RWPE2 (cell line): Measurements from ENCODE around the gene NVL.

ENCODE experiments used
- ATAC-seq: fragments of 200-7000 bp; cut with Tn5 transposase; 3 replicates; pipeline ENCODE4 v1.9.1; 2021; ENCODE audit warnings: low read depth
- DNase-seq: peaks from one replicate; pipeline ENCODE4 v3.0.0-alpha.2; 2020; ENCODE audit warnings: low spot score
- H3K27ac ChIP-seq: fragments of 450-650 bp; 2 replicates; pipeline ENCODE4 v1.5.1; 2017; ENCODE audit warnings: mild to moderate bottlenecking; ENCODE audit not compliant: poor library complexity, severe bottlenecking
- H3K27me3 ChIP-seq: fragments of 250-450 bp; sonication (Bioruptor Pico); 2 replicates; pipeline ENCODE4 v1.5.1; 2021; ENCODE audit warnings: mild to moderate bottlenecking, moderate library complexity; ENCODE audit not compliant: insufficient read depth, poor library complexity, severe bottlenecking
- H3K36me3 ChIP-seq: fragments of 250-450 bp; sonication (Bioruptor Pico); 2 replicates; pipeline ENCODE4 v1.5.1; 2020; ENCODE audit warnings: low read depth, mild to moderate bottlenecking, moderate library complexity
- H3K4me1 ChIP-seq: fragments of 250-450 bp; sonication (Bioruptor Pico); 2 replicates; pipeline ENCODE4 v1.5.1; 2021; ENCODE audit warnings: mild to moderate bottlenecking, moderate library complexity; ENCODE audit not compliant: insufficient read depth, poor library complexity, severe bottlenecking
- H3K4me3 ChIP-seq: fragments of 250-450 bp; sonication (Bioruptor Pico); 2 replicates; pipeline ENCODE4 v1.5.1; 2021; ENCODE audit warnings: mild to moderate bottlenecking, moderate library complexity; ENCODE audit not compliant: severe bottlenecking
- H3K9me3 ChIP-seq: fragments of 250-450 bp; sonication (Bioruptor Pico); 2 replicates; pipeline ENCODE4 v1.5.1; 2021; ENCODE audit warnings: mild to moderate bottlenecking, moderate library complexity; ENCODE audit not compliant: severe bottlenecking
- CTCF ChIP-seq: fragments of 450-650 bp; IDR thresholded peaks from one replicate; pipeline ENCODE4 v1.5.1; 2017; ENCODE audit warnings: mild to moderate bottlenecking, moderate library complexity; ENCODE audit not compliant: poor library complexity, severe bottlenecking

Gene NVL

GRCh38 chr1:224177356-224177999 lies 152.5 kb downstream of the NVL start:
- no peak for TF ChIP-seq CTCF
- H3K4me1 ChIP-seq, result no peaks in the 10 kb centered on the region
- H3K27ac ChIP-seq, result no peak overlapping the region
- DNase-seq, result no peak
- H3K36me3 ChIP-seq, result no peaks in the 10 kb centered on the region
- H3K27me3 ChIP-seq, result no peaks in the 10 kb centered on the region
- H3K4me3 ChIP-seq, result no peak overlapping the region
- ATAC-seq, result no peak
- no peaks in the 10 kb centered on the region for H3K9me3 ChIP-seq
